ENCODE results near the gene LRGUK. TPM values are rescaled to one million over a fixed set of nuclear protein-coding genes. Genes with fewer than 3 reads are reported as not detected.

The LRGUK gene
- total and polyA plus RNA-seq, 2 of the 4 experiments (the other 2 are of a cell fraction), result 0.07 TPM; not detected in 1

- Histone ChIP-seq H4K5ac (ENCODE audit: low read depth, low read length) (no peak overlapping the region), H3K23ac (ENCODE audit: low read depth, low read length) (no peak overlapping the region), H2AK5ac (ENCODE audit: low read depth, low read length) (no peak overlapping the region), H2BK120ac (ENCODE audit: low read depth, low read length) (no peak overlapping the region), H3K9me1 (ENCODE audit: insufficient read depth, low read length) (no peaks in the 10 kb centered on the region), H3K36me3 (ENCODE audit: control insufficient read depth, insufficient read depth, low read length) (no peaks in the 10 kb centered on the region), H3K4me2 (ENCODE audit: low read depth, low read length) (no peak overlapping the region), H2BK20ac (ENCODE audit: low read depth, low read length) (no peak overlapping the region), H3K14ac (replicated peaks; ENCODE audit: low read depth, low read length) (no peak overlapping the region), H2BK15ac (ENCODE audit: low read depth, low read length) (no peak overlapping the region), H3K4me1 (ENCODE audit: control insufficient read depth, insufficient read depth, low read length) (no peaks in the 10 kb centered on the region), H3K9ac (ENCODE audit: low read depth, low read length) (no peak overlapping the region), H4K8ac (ENCODE audit: low read depth in 2 of 2, low read length in 2 of 2) (no peak overlapping the region), H3K79me1 (ENCODE audit: low read depth in 1 of 2, low read length in 2 of 2) (no peaks in the 10 kb centered on the region), H3K27me3 (ENCODE audit: control insufficient read depth, insufficient read depth, low read length) (no peaks in the 10 kb centered on the region), H3K56ac (ENCODE audit: extremely low read depth, insufficient read depth, low read length) (no peak overlapping the region), H4K91ac (ENCODE audit: insufficient read depth, low read depth, low read length) (no peak overlapping the region), H2BK5ac (ENCODE audit: low read depth, low read length, poor library complexity, severe bottlenecking) (no peak overlapping the region), H3K4me3 (ENCODE audit: insufficient read depth, low read depth, low read length) (no peak overlapping the region), H3K4ac (ENCODE audit: low read depth, low read length) (no peak overlapping the region), H2AFZ (replicated peaks; ENCODE audit: low read length, poor library complexity) (no peak overlapping the region), H3K9me3 (ENCODE audit: control insufficient read depth, insufficient read depth, low read length) (peaks cover 2% of the 10 kb centered on the region; the same call in 1 of the 2 replicates), H2AK9ac (replicated peaks; ENCODE audit: low read depth, low read length, poor library complexity) (no peak overlapping the region), H3K18ac (ENCODE audit: low read depth, low read length) (no peak overlapping the region), H3K27ac (ENCODE audit: insufficient read depth, low read length) (no peak overlapping the region), H4K20me1 (ENCODE audit: insufficient read depth, low read length) (no peaks in the 10 kb centered on the region)
- BruUV-seq (replicated peaks), result no TSS peak
- WGBS, 2 experiments (ENCODE audit: extremely low coverage in 2 of 2, insufficient read length in 1 of 2), result no CpG with 5 or more reads among the region's 3 CpGs
- dilution Hi-C loops (cut with HindIII; ENCODE audit: low sequenced_read_pairs, unreplicated experiment), result no loop called here
- TF ChIP-seq BHLHE40 (IDR thresholded peaks at IDR 0.05; ENCODE audit: low read depth, low read length) (no peak), SMC3 (IDR thresholded peaks at IDR 0.05; ENCODE audit: low read depth, low read length) (no peak), MAFK (IDR thresholded peaks at IDR 0.05; ENCODE audit: low read depth, low read length) (no peak), CHD1 (IDR thresholded peaks at IDR 0.05; ENCODE audit: low read depth, low read length) (no peak), FOS (IDR thresholded peaks at IDR 0.05; ENCODE audit: low read depth, low read length) (no peak), POLR2A (IDR thresholded peaks at IDR 0.05; ENCODE audit: low read depth, low read length) (no peak), NFE2L2 (IDR thresholded peaks at IDR 0.05; ENCODE audit: low read depth, low read length) (no peak)
- in situ Hi-C loops (cut with MboI; ENCODE audit: low sequenced_read_pairs), result no loop called here
- DNase-seq (no peak), ATAC-seq (ENCODE audit: low read depth) (no peak)
- intact Hi-C loops (cut with micrococcal nuclease), result no loop called here
- ChIA-PET CTCF (interaction anchor here (0.7 kb wide), 1 partner anchor 323 kb away, joined by 4 read pairs; no protein-coding TSS in a partner anchor), POLR2A (ENCODE audit: unreplicated experiment) (no interaction called here)
Measured at GRCh38 chr7:134084488-134085144, 42.5 kb upstream of the LRGUK start.
